ENCODE results near the gene HMCN2.

Gene HMCN2

GRCh38 chr9:130473009-130473408 is 207.4 kb downstream of the HMCN2 start:
- Histone ChIP-seq H3K27me3 (ENCODE audit: control insufficient read depth, insufficient read depth, low read length) (no peaks in the 10 kb centered on the region), H3K27ac (no peak overlapping the region), H2AFZ (no peak overlapping the region), H3K9ac (no peak overlapping the region), H3K4me2 (ENCODE audit: low read length) (no peak overlapping the region), H3K4me1 (no peaks in the 10 kb centered on the region), H3K9me3 (ENCODE audit: control insufficient read depth, low read length) (no peaks in the 10 kb centered on the region), H3K79me2 (no peaks in the 10 kb centered on the region), H3K4me3 (ENCODE audit: low read depth, low read length) (no peak overlapping the region), H3K36me3 (ENCODE audit: control insufficient read depth, insufficient read depth, low read length) (no peaks in the 10 kb centered on the region)
- TF ChIP-seq CTCF (IDR thresholded peaks at IDR 0.05): no peak

GRCh38 chr9:130473566-130473965 is 208.0 kb downstream of the HMCN2 start:
- H3K9ac ChIP-seq: no peak overlapping the region
- H3K79me2 ChIP-seq: no peaks in the 10 kb centered on the region
- H3K4me3 ChIP-seq (ENCODE audit: low read depth, low read length): no peak overlapping the region
- H3K27ac ChIP-seq: no peak overlapping the region
- H3K27me3 ChIP-seq (ENCODE audit: control insufficient read depth, insufficient read depth, low read length): no peaks in the 10 kb centered on the region
- no peak overlapping the region for H2AFZ ChIP-seq
- H3K4me2 ChIP-seq (ENCODE audit: low read length): no peak overlapping the region
- no peak for TF ChIP-seq CTCF (IDR thresholded peaks at IDR 0.05)
- no peaks in the 10 kb centered on the region for H3K4me1 ChIP-seq
- H3K9me3 ChIP-seq (ENCODE audit: control insufficient read depth, low read length): no peaks in the 10 kb centered on the region
- H3K36me3 ChIP-seq (ENCODE audit: control insufficient read depth, insufficient read depth, low read length): no peaks in the 10 kb centered on the region

GRCh38 chr9:130474106-130474505 is 208.5 kb downstream of the HMCN2 start:
- H3K4me3 ChIP-seq (ENCODE audit: low read depth, low read length): no peak overlapping the region
- H3K4me1 ChIP-seq: no peaks in the 10 kb centered on the region

GRCh38 chr9:130476151-130476730 is 210.7 kb downstream of the HMCN2 start:
- Histone ChIP-seq H3K79me2 (no peaks in the 10 kb centered on the region), H3K4me1 (no peaks in the 10 kb centered on the region), H3K27ac (no peak overlapping the region), H3K4me3 (ENCODE audit: low read depth, low read length) (no peak overlapping the region), H2AFZ (no peak overlapping the region), H3K27me3 (ENCODE audit: control insufficient read depth, insufficient read depth, low read length) (no peaks in the 10 kb centered on the region), H3K9ac (no peak overlapping the region), H3K36me3 (ENCODE audit: control insufficient read depth, insufficient read depth, low read length) (no peaks in the 10 kb centered on the region), H3K9me3 (ENCODE audit: control insufficient read depth, low read length) (no peaks in the 10 kb centered on the region), H3K4me2 (ENCODE audit: low read length) (no peak overlapping the region)
- no peak for TF ChIP-seq CTCF (IDR thresholded peaks at IDR 0.05)

More at GRCh38 chr9:130474106-130474505, 208.5 kb downstream of the HMCN2 start:
- H2AFZ ChIP-seq: no peak overlapping the region
- H3K36me3 ChIP-seq (ENCODE audit: control insufficient read depth, insufficient read depth, low read length): no peaks in the 10 kb centered on the region
- no peaks in the 10 kb centered on the region for H3K79me2 ChIP-seq
- H3K4me2 ChIP-seq (ENCODE audit: low read length): no peak overlapping the region
- no peak overlapping the region for H3K9ac ChIP-seq
- no peaks in the 10 kb centered on the region for H3K27me3 ChIP-seq (ENCODE audit: control insufficient read depth, insufficient read depth, low read length)
- H3K27ac ChIP-seq: no peak overlapping the region
- H3K9me3 ChIP-seq (ENCODE audit: control insufficient read depth, low read length): no peaks in the 10 kb centered on the region
- TF ChIP-seq CTCF (IDR thresholded peaks at IDR 0.05): no peak

- no peak overlapping the region for H3K27ac ChIP-seq
- H3K4me1 ChIP-seq: no peaks in the 10 kb centered on the region
- H3K4me2 ChIP-seq (ENCODE audit: low read length): no peak overlapping the region
- H3K9me3 ChIP-seq (ENCODE audit: control insufficient read depth, low read length): no peaks in the 10 kb centered on the region
- no peaks in the 10 kb centered on the region for H3K79me2 ChIP-seq
- TF ChIP-seq CTCF (IDR thresholded peaks at IDR 0.05): no peak
- H3K27me3 ChIP-seq (ENCODE audit: control insufficient read depth, insufficient read depth, low read length): no peaks in the 10 kb centered on the region
- H3K4me3 ChIP-seq (ENCODE audit: low read depth, low read length): no peak overlapping the region
- H3K9ac ChIP-seq: no peak overlapping the region
- no peak overlapping the region for H2AFZ ChIP-seq
- H3K36me3 ChIP-seq (ENCODE audit: control insufficient read depth, insufficient read depth, low read length): no peaks in the 10 kb centered on the region
Observed at GRCh38 chr9:130477564-130477963, 212.0 kb downstream of the HMCN2 start.

All from parathyroid adenoma (tissue), 2 donors.